ENCODE measurements around the gene GBGT1.

GRCh38 chr9:133111808-133112662 is 51.7 kb downstream of the GBGT1 start:
- TF ChIP-seq CTCF (IDR thresholded peaks at IDR 0.05; ENCODE audit: insufficient read depth, low read length, poor library complexity, severe bottlenecking) (no peak), EZH2phosphoT487 (conservative IDR thresholded peaks at IDR 0.05; ENCODE audit: low read length) (no peak)

Data from SU-DHL-6 (cell line).